GM18519 (cell line): ENCODE results near the gene MINDY4.
"Not testable (repeated sequence)": the region's sequence is repeated elsewhere in the genome, so short reads cannot be mapped to it uniquely, and the experiment has no call there.

Experiments used
- ATAC-seq: cut with Tn5 transposase; IDR thresholded peaks from one replicate; pipeline ENCODE4 v1.9.1; 2021; ENCODE audit warnings: mild to moderate bottlenecking, moderate library complexity; ENCODE audit not compliant: unreplicated experiment, low FRiP score

The MINDY4 gene

GRCh38 chr7:30826181-30826580 lies 55.0 kb downstream of the MINDY4 start:
- ATAC-seq: no peak

- no peak for ATAC-seq
Observed at GRCh38 chr7:30828591-30828990, 57.4 kb downstream of the MINDY4 start.

- ATAC-seq: no peak
Observed at GRCh38 chr7:30829471-30829870, 58.3 kb downstream of the MINDY4 start.

- no peak for ATAC-seq
Observed at GRCh38 chr7:30831227-30831626, 60.0 kb downstream of the MINDY4 start.

- ATAC-seq: no peak
Observed at GRCh38 chr7:30831936-30832335, 60.7 kb downstream of the MINDY4 start.

GRCh38 chr7:30834017-30834674 lies 62.9 kb downstream of the MINDY4 start:
- ATAC-seq: not testable (repeated sequence)

- ATAC-seq: no peak
Observed at GRCh38 chr7:30835396-30835915, 64.2 kb downstream of the MINDY4 start.

- ATAC-seq: no peak
Observed at GRCh38 chr7:30836991-30837390, 65.8 kb downstream of the MINDY4 start.

- no peak for ATAC-seq
Observed at GRCh38 chr7:30837581-30837980, 66.4 kb downstream of the MINDY4 start.

- ATAC-seq: no peak
Observed at GRCh38 chr7:30838008-30838407, 66.8 kb downstream of the MINDY4 start.

GRCh38 chr7:30840141-30841024 lies 69.2 kb downstream of the MINDY4 start:
- no peak for ATAC-seq

- ATAC-seq: no peak
Observed at GRCh38 chr7:30841025-30841735, 70.0 kb downstream of the MINDY4 start.

GRCh38 chr7:30841801-30842541 lies 70.8 kb downstream of the MINDY4 start:
- ATAC-seq: no peak

- ATAC-seq: no peak
Observed at GRCh38 chr7:30842542-30843451, 71.6 kb downstream of the MINDY4 start.

GRCh38 chr7:30843741-30844482 lies 72.7 kb downstream of the MINDY4 start:
- ATAC-seq: no peak

GRCh38 chr7:30844483-30844874 lies 73.3 kb downstream of the MINDY4 start:
- ATAC-seq: no peak

GRCh38 chr7:30844916-30845315 lies 73.7 kb downstream of the MINDY4 start:
- no peak for ATAC-seq

GRCh38 chr7:30845426-30846135 lies 74.4 kb downstream of the MINDY4 start:
- ATAC-seq: no peak
